Measurements from ENCODE around the gene HSPB7.
A peak's percentile ranks its signal among the peaks of the same experiment; 100 is the strongest.
"Not testable (repeated sequence)": the region's sequence is repeated elsewhere in the genome, so short reads cannot be mapped to it uniquely, and the experiment has no call there.

The HSPB7 gene

DNA sequence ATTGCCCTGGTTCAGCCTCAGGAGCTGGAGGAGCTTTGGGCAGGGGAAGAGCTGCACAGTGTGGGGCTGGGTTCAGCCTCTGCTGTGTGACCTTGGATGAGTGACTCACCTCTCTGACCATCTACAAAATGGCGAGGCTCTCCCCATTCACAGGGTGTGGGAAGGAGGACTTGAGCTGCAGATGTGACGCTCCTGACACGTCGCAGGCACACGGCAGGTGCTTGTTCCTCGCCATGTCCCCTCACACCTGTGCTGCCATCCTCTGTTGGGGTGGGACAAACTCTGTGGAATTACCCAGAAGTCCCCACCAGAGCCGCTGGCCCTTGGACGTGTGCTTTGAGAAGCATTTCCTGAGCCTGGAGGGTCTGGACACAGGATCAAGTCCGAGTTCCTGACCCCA is 3.0 kb upstream of the HSPB7 start:
- not testable (repeated sequence) for DNase-seq

GRCh38 chr1:16020325-16020724 is 2.5 kb upstream of the HSPB7 start:
- no peak for DNase-seq

DNA sequence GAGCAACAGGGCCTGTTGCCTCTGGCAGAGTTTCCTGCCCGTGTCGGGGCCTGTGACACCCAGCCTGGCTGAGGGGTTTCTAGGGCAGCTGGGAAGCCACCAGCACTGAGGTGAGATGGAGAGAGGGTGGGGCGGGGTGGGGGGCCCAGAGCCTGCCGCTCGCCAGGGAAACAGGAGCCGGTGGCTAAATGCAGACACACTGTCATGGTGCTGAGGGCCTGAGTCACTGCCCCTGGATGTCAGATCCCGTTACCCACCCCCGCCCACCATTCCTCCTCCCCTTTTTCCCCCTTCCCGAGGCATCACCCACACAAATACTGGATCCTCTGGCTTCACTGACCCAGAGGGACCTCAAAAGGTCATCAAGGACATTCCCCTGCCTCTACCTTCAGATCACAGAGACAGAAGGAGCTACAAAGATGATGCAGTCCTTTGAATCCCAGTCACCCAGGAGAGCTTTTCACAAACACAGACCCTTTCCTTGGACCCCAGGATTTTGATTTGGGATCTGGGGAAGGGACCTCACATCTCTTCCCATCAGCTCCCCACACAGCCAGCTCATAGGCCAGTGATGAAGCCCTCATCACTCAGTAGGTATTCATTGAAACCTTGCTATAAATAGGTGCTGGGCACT is 1.9 kb upstream of the HSPB7 start:
- DNase-seq, result no peak

GRCh38 chr1:16018749-16019643 is 1.2 kb upstream of the HSPB7 start:
- no peak for DNase-seq

DNA sequence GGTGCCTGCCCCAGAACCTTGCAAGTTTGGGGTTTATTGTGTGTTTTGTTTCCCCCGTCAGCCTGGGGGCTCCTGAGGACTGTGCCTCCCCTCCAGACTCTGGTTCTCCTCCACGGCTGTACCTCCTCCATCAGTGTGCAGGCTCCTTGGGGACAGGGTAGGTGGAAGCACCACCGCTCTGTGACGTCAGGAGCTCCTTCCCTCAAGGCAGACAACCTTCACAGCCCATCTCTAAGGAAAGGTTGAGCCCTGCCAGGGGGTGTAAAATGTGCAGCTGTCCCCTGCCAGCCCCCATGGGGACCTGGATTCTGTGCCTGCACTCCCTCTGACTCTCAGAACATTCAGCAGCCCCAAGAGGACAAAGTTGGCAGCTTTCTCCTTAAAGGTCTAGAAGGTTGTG is 465 bp upstream of the HSPB7 start:
- no peak for DNase-seq

GRCh38 chr1:16017076-16017460 is 775 bp downstream of the HSPB7 start:
- DNase-seq, result no peak

DNA sequence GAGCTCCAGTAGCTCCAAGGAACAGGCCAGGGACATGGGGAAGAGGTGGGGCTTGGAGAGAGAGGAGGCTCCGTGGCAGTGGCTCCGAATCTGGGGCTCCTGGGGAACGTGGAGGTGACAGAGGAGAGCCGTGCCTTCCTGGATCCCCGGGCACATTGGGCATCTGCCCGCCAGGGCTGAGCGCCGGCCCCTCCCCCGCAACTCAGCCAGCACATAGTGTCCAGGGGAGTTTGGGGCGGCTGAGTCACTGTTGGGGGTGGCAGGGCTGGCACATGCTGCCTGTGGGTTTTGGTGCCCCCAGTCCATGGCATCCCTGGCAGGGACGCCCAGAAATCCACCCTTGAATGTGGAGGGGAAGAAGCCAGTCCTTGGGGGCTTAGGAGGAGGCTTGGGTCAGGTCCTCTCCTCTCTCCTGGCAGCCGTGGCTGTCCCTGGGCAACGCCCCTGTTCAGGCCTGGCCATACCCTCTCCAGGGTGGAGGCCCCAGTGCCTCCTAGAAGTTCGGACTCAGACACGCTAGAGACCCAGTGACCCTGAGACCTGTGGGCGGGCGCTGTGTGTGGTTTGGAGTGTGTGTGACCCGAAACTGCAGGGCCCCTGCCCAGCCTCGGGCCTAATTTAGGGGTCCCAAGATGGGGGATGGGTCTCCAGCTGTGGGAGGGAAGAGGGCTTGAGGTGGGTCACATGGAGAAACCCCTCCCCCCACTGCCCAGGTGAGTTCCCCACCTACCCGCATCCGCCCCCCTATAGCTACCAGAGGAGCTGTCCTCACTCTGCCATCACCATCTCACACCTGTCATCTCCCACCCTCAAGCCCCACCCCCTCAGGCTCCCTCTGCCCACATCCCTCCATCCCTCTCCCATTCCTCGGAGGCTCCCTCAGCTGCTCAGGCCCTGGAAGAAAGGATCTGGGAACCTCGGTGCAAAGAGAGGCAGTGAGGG is 1.6 kb downstream of the HSPB7 start:
- no peak for DNase-seq

GRCh38 chr1:16015491-16015890 is 2.4 kb downstream of the HSPB7 start:
- no peak for DNase-seq

DNA sequence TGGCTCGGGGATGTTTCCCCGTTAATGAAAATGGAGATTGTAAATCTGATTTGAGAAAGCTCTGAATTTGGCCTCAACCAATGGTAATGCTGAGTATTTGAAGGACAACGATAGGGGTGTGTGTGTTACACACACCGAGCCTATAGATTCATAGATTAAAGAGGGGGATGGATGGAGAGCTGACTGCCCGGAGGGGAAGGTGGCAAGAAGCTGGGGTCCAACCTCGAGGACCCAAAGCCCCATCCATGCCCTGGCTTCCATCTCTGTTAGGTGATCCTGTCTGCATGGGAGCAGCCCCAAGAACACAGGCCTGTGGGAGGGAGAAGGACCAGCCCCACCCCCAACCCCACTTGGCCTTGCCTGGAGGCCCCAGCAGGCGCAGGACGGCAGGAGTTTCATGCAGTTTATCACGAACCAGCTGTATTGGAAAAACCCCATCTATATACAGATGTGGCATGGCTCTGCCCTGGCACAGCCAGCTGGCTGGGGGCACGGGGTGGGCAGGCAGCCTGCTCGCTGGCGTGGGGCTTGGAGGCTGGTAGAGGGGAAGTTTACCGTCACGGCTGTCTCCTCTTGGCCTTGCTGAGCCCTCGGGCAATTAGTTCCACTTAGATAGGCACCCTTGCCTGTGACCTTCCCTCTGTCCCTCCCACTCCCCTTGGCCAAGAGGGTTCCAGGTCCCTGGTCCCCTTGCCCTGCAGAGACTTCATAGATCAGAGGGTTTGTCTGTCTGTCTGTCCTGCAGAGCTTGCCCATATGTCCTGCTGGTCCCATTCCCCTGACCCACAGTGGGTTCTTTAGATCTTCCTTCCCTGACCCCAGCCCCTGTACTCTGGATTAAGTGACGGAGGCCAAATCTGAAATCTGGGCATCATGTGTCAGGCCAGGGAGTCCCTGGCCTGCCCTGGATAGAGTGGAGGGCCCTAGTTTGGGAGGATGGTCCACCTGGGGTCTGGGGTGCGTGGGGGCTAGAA is 3.0 kb downstream of the HSPB7 start:
- peak; percentile 58 for DNase-seq

GRCh38 chr1:16013908-16014258 is 4.0 kb downstream of the HSPB7 start:
- DNase-seq, result no peak

DNA sequence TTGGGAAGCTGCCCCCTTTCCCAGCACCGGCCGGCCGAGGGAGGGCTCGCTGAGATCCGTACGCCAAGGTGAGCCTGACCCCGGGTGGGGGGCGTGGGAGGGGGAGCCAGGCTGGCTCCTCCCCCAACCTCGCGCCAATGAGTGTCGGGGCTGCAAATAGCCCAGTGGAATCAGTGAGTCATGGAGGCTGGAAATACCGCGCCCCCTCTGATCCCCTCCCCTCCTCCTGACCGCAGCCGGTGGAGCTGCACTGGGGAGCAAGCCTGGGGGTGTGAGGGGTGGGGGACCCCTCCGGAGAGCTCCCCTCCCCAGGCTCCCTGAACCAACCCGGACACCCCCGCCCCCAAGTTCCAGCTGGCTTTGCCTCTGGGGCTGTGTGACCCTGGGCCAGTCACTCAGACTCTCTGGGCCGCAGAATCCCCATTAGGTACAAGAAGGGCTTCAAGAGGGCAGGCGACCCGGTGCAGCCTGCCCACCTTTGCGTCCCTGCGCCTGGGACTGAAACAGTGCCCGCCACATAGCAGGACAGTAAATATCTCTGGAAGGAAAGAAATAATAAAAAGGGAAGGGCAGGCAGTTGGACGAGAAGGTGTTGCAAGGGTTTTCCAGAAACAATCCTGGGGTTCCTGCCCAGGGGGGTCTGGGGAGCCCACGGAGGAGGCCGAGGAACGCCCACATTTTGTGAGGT is 4.5 kb downstream of the HSPB7 start:
- peak; percentile 80 for DNase-seq

DNA sequence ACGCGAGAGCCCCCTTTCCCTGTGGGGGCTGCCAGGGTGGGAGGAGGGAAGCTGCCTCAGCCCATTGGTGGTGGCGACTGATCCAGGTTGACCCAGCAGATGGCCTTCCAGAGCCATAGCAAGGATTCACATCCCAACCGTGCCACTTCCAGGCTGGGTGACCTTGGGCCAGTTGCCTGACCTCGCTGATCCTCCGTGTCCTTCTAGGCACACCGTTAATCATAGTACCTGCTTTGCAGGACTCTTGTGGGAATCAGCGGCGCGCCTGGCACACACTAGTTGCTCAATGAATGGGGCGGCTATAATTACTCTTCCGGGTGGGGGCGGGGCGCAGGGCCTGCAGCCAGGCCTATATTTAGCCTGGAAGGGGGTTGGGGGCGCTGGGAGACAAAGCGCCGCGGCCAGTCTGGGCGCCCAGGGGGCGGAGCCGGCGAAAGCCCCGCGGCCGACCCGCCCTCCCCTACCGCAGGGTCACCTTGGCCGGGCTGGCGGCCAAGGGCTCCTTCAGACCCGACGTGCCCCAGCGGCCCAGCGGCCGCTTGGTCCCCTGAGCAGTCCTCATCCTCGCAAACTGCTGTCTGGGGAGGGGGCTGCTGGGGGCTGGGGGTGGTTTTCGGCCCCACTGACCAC is 5.1 kb downstream of the HSPB7 start:
- DNase-seq, result peak; percentile 85

GRCh38 chr1:16011936-16012589 is 5.8 kb downstream of the HSPB7 start:
- no peak for DNase-seq

DNA sequence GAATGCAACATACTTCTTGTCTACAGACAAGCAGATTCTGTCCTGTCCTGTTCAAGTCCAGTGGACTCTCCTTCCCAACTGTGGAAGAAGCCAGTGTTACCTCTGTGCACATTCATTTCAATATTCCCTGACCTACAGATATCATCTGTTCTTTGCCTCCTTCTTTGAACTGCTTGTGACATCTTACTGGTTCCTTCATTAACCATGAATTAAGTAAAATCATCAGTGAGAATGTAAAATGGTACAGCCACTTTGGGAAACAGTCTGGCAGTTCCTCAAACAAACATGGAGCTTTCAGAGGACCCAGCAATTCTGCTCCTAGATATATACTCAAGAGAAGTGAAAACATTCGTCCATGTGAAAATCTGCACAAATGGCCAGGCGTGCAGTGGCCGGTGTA is 7.0 kb downstream of the HSPB7 start:
- no peak for DNase-seq

DNA sequence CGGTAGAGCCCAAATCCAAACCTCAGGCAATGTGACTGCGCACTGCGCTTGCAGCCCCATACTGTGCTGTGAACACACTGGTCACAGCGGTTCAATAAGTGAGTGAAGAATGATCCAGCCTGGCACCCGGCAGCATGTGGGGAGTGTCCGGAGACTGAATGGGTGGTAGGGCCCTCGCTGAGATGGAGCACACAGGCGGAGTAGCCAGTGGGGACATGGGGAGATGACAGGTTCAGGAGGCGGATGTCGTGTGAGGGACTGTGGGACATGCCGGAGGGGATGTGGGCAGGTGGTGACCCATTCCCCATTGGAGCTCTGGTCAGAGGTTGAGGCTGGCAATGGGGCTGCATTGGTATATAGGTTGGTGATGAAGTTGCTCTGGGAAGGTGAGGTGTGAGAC is 8.2 kb downstream of the HSPB7 start:
- DNase-seq, result no peak

DNA sequence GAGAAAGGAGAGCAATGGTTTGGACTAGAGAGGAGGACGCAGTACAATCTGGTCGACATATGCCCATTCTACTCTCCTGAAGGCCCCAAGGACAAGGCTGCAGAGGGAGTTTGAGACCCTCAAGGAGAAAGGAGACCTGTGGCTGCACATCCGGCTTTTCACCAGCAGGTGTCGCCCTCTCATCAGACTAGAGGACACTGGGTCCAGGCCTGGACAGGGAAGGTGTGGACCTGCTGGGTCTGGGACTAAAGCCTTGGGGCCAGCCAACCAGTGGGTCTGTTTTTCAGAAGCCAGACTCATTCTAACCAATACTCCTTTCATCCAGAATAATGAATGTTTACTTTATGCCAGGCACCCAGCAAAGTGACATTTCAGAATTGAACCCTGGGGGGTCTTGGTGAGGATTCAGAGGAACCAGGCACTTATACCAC is 8.8 kb downstream of the HSPB7 start:
- peak; percentile 85 for DNase-seq

DNA sequence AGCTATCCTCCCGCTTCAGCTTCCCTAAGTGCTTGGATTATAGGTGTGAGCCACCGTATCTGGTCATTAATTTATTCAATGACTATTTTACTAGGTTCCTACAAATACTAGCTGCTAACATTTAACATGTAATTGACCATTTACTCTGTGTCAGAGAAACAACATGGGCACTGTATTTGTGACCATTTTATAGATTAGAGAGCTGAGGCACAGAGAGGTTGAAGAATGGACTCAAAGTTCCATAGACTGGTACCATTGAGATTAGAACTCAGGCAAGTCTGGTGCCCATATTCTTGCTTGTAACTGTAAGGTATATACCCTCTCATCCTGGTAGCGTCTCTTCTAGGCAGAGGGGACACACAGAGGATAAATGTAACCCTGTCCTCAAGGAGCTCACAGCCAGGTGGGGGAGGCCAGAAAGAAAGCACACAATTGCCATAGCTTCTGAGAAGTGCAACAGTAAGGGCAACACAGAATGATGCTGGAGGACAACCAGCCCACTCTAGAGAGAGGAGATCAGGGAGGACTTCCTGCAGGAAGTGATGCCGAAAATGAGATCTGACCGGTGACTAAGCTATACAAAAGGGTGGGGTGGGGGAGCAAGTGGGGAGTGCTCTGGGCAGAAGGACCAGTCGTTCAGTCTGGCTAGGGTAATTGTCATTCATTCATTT is 10.0 kb downstream of the HSPB7 start:
- no peak for DNase-seq

GRCh38 chr1:16006552-16007485 is 11.0 kb downstream of the HSPB7 start:
- peak; percentile 58 for DNase-seq

- DNase-seq, result no peak
These were observed 11.8 kb downstream of the HSPB7 start for GRCh38 chr1:16006010-16006409.
